Measurements from ENCODE around the gene ZNF35.

DNA sequence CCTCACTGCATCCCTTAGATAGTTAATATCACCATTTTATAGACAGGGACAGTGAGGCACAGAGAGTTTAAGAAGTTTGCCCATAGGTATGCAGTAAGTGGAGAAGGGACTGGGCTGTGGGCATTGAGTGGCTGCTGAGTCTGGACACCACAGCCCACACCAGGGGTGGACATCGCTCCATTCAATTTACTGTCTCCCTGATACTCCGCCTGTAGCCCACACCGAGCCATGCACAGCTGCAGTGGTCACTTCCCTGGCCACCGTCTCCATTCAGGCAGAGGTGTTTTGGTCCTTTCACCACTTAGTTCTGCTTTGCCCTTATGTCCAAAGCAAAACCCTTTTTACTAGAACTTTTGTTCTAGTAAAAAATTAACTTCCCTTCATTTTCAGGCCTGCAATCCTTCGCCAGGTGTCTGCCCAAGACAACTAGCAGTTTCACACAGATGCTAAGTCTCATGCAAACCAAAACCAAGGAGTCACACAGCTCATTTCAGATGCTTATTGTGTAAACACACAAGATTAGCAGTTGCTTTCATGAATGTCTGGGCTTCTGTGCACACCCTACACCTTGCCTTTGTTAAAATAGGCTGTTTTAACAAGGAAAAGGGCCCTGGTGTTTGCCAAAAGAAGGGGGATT is 30.1 kb downstream of the ZNF35 start:
- TF ChIP-seq POLR2A (IDR thresholded peaks at IDR 0.05; ENCODE audit: low read length) (no peak), GATA1 (IDR thresholded peaks at IDR 0.05; ENCODE audit: low read depth, low read length) (no peak)
